Measurements from ENCODE around the gene ITGA2. TPM values are rescaled to one million over a fixed set of nuclear protein-coding genes. Genes with fewer than 3 reads are reported as not detected.
A peak's percentile ranks its signal among the peaks of the same experiment; 100 is the strongest.

Gene ITGA2
- total and polyA plus RNA-seq, 9 of the 15 experiments (the other 6 are each of a cell fraction or from before 2014, with no cell fraction given), result 0.01 to 0.09 (median 0.03) TPM; not detected in 5

GRCh38 chr5:53109443-53110127, 120.4 kb downstream of the ITGA2 start, which contains the start of gene MOCS2 (continued):
- TF ChIP-seq MGA (IDR thresholded peaks at IDR 0.05), result 0 out of 2 replicates have a peak, but pooled peaks have one; percentile 28
- no peak for TF ChIP-seq PREB (CRISPR knock-in tag; IDR thresholded peaks at IDR 0.05)
- no peak for TF ChIP-seq BRCA1 (IDR thresholded peaks at IDR 0.05)
- TF ChIP-seq BRCA1 (CRISPR knock-in tag; IDR thresholded peaks at IDR 0.05), result no peak
- TF ChIP-seq NFYB (IDR thresholded peaks at IDR 0.05; ENCODE audit: extremely low read depth, insufficient read length), result no peak
- TF ChIP-seq SIN3A (IDR thresholded peaks at IDR 0.05; ENCODE audit: borderline replicate concordance in 2 of 2, control insufficient read depth in 1 of 2, low read depth in 2 of 2, low read length in 2 of 2), result no peak; a peak in 1 of 4 replicates
- peak; percentile 29; the same call in 1 of the 2 replicates for TF ChIP-seq EP400 (IDR thresholded peaks at IDR 0.05)
- TF ChIP-seq NRF1 (conservative IDR thresholded peaks at IDR 0.05 in 1 of 2, IDR thresholded peaks at IDR 0.05 in 1 of 2), result peak; percentile 99
- TF ChIP-seq KDM5B (IDR thresholded peaks at IDR 0.05; ENCODE audit: insufficient replicate concordance, low read depth, low read length), result peak; percentile 79
- no peak for TF ChIP-seq ZFP36 (IDR thresholded peaks at IDR 0.05; ENCODE audit: low read depth, low read length, partially characterized antibody)
- no peak for TF ChIP-seq NKRF (IDR thresholded peaks at IDR 0.05; ENCODE audit: borderline replicate concordance)
- no peak for TF ChIP-seq RBM17 (IDR thresholded peaks at IDR 0.05; ENCODE audit: borderline replicate concordance, low read depth, low read length)

Measured in K562 (cell line).